A673 (cell line): Measurements from ENCODE around the gene OLA1. TPM values are rescaled to one million over a fixed set of nuclear protein-coding genes. Genes with fewer than 3 reads are reported as not detected.

ENCODE experiments used
- BruUV-seq: library from RNA; stranded (reverse); fragments of 400-500 nt; replicated peaks from 2 replicates; lab custom pipeline; 2021; lab: Mats Ljungman, UMichigan
- CTCF ChIA-PET: fragments of 300-600 bp; sonication (Branson Sonifier 250); formaldehyde crosslinking; loops from one replicate; lab custom pipeline; 2022; ENCODE audit warnings: antibody characterized with exemption; lab: Charles Lee
- POLR2A ChIA-PET: fragments of 300-600 bp; sonication (Branson Sonifier 250); formaldehyde crosslinking; loops from one replicate; lab custom pipeline; 2022; ENCODE audit warnings: antibody characterized with exemption; ENCODE audit not compliant: low non-redundant PET; lab: Charles Lee
- DNase-seq: peaks from one replicate; pipeline ENCODE4 v3.0.0-alpha.2; 2015; ENCODE audit warnings: low spot score
- H3K27ac ChIP-seq: fragments of 200-600 bp; sonication (generic); 2 replicates; pipeline ENCODE4 v1.5.1; 2016; ENCODE audit warnings: mixed run types, low read depth, mild to moderate bottlenecking, mixed read lengths, antibody characterized with exemption, low read length; ENCODE audit not compliant: poor library complexity, severe bottlenecking
- H3K27me3 ChIP-seq: fragments of 200-600 bp; sonication (generic); replicated peaks from 2 replicates; pipeline ENCODE4 v1.6.1; 2017; ENCODE audit warnings: mixed run types, low read depth, mild to moderate bottlenecking, mixed read lengths, antibody characterized with exemption, low read length; ENCODE audit not compliant: insufficient read depth, poor library complexity
- H3K36me3 ChIP-seq: fragments of 200-600 bp; sonication (generic); 2 replicates; pipeline ENCODE4 v1.6.1; 2016; ENCODE audit warnings: mixed run types, mild to moderate bottlenecking, mixed read lengths, antibody characterized with exemption, low read length; ENCODE audit not compliant: insufficient read depth, poor library complexity, severe bottlenecking
- H3K4me1 ChIP-seq: fragments of 200-600 bp; sonication (generic); 2 replicates; pipeline ENCODE4 v1.6.1; 2017; ENCODE audit warnings: mixed run types, mild to moderate bottlenecking, mixed read lengths, antibody characterized with exemption, low read length; ENCODE audit not compliant: insufficient read depth, poor library complexity, severe bottlenecking
- H3K4me3 ChIP-seq: fragments of 200-600 bp; sonication (generic); 2 replicates; pipeline ENCODE4 v1.5.1; 2016; ENCODE audit warnings: low read depth, mixed run types, mild to moderate bottlenecking, mixed read lengths, low read length; ENCODE audit not compliant: poor library complexity, severe bottlenecking
- H3K9me3 ChIP-seq: fragments of 200-600 bp; sonication (generic); 2 replicates; pipeline ENCODE4 v1.6.1; 2016; ENCODE audit warnings: mixed run types, low read depth, mild to moderate bottlenecking, mixed read lengths, antibody characterized with exemption, low read length; ENCODE audit not compliant: poor library complexity, severe bottlenecking
- EZH2 ChIP-seq: fragments of 200-600 bp; sonication (generic); IDR thresholded peaks from 2 replicates; pipeline ENCODE4 v1.6.1; 2017; ENCODE audit warnings: borderline replicate concordance, low read depth, mild to moderate bottlenecking, mixed read lengths, antibody characterized with exemption, low read length; ENCODE audit not compliant: poor library complexity, severe bottlenecking
- intact Hi-C: fragments of 100-400 bp; cut with micrococcal nuclease; formaldehyde crosslinking; loops from one replicate; pipeline ENCODE4 v1.10.0; 2022; ENCODE audit not compliant: unreplicated experiment
- total RNA-seq: library from RNA; stranded (reverse); gene quantifications from 2 replicates; pipeline ENCODE4 v1.2.3, GENCODE V29; 2021
- TF ChIP-seq, protein P1 (sequence below): fragments of 300-800, 200-600 bp; sonication (generic); conservative IDR thresholded peaks from 2 replicates; pipeline ENCODE4 v1.5.1; 2017; ENCODE audit warnings: low read depth, mild to moderate bottlenecking, antibody characterized with exemption, low read length, moderate library complexity, mixed read lengths

The OLA1 gene
- total RNA-seq, 1 experiment from 2014 or later: 174 TPM

DNA sequence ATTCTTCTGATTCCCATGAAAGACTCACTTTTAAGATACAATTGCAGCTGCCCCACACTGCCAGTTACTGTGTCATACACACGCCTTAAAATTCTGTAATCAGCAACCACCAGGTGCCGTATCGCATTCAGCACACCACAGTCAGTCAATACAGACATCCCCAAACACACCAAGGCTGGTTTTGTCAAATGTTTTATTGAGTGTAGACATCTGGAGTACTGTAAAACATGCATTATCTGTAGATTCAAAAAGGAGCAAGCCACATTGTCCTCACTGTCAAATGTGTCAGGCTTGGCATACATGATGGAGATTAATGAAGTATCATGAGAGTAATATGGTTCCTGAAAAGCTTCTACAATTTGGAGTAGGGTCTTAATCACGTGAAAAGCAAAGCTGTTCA lies 173.5 kb downstream of the OLA1 start:
- POLR2A ChIA-PET: no interaction called here
- Histone ChIP-seq H3K36me3 (no peaks in the 10 kb centered on the region), H3K4me1 (no peaks in the 10 kb centered on the region), H3K27me3 (no peaks in the 10 kb centered on the region), H3K27ac (no peak overlapping the region), H3K9me3 (no peaks in the 10 kb centered on the region), H3K4me3 (no peak overlapping the region)
- CTCF ChIA-PET: no interaction called here
- intact Hi-C loops: no loop called here
- TF ChIP-seq EZH2: no peak
- TF ChIP-seq, protein P1, sequence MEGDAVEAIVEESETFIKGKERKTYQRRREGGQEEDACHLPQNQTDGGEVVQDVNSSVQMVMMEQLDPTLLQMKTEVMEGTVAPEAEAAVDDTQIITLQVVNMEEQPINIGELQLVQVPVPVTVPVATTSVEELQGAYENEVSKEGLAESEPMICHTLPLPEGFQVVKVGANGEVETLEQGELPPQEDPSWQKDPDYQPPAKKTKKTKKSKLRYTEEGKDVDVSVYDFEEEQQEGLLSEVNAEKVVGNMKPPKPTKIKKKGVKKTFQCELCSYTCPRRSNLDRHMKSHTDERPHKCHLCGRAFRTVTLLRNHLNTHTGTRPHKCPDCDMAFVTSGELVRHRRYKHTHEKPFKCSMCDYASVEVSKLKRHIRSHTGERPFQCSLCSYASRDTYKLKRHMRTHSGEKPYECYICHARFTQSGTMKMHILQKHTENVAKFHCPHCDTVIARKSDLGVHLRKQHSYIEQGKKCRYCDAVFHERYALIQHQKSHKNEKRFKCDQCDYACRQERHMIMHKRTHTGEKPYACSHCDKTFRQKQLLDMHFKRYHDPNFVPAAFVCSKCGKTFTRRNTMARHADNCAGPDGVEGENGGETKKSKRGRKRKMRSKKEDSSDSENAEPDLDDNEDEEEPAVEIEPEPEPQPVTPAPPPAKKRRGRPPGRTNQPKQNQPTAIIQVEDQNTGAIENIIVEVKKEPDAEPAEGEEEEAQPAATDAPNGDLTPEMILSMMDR: no peak
- TSS peak; percentile 97 for BruUV-seq
- no peak for DNase-seq

DNA sequence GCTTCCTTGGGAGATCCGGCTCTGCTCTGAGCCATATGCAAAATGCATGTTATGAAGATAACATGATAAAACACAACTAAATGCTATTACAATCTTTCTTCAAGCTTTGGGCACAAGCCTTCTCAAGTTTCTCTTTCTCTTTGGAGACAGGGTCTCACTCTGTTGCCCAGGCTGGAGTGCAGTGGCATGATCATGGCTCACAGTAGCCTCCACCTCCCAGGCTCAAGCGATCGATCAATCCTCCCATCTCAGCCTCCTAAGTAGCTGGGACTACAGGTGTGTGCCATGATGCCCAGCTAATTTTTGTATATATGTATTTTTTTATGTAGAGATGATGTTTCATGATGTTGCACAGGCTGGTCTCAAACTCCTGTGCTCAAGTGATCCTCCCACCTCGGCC lies 175.5 kb downstream of the OLA1 start:
- TF ChIP-seq, protein P1: no peak
- no peak for TF ChIP-seq EZH2
- intact Hi-C loops: no loop called here
- no peak for DNase-seq
- Histone ChIP-seq H3K4me1 (no peaks in the 10 kb centered on the region), H3K9me3 (no peaks in the 10 kb centered on the region), H3K27ac (no peak overlapping the region), H3K27me3 (no peaks in the 10 kb centered on the region), H3K4me3 (no peak overlapping the region), H3K36me3 (no peaks in the 10 kb centered on the region)
- no TSS peak for BruUV-seq
- ChIA-PET CTCF (no interaction called here), POLR2A (no interaction called here)

DNA sequence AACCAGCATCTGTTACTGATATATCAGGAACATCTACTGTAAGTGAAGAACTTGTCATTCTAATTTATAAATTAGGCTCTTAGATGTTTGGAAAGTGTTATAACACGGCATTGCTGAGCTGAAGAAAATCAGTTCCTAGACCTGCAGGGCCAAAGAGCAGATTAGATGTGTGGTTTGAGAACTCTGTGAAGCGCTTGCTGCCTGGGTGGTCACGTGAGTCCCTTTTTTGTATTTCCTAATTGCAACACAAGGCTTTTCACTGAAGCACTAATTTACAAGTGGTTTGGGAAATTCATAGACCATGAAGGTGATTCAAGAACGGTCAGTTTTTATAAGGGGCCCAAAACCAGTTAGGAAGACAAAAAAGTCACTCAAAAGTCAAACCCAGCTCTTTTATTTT lies 176.3 kb downstream of the OLA1 start:
- no peak overlapping the region for H3K27ac ChIP-seq
- no peak for DNase-seq
- no peaks in the 10 kb centered on the region for H3K36me3 ChIP-seq
- no peaks in the 10 kb centered on the region for H3K9me3 ChIP-seq
- intact Hi-C loops: no loop called here
- CTCF ChIA-PET: no interaction called here
- TF ChIP-seq EZH2: no peak
- TF ChIP-seq, protein P1: no peak
- no peaks in the 10 kb centered on the region for H3K27me3 ChIP-seq
- H3K4me3 ChIP-seq: no peak overlapping the region
- H3K4me1 ChIP-seq: no peaks in the 10 kb centered on the region
- POLR2A ChIA-PET: no interaction called here
- BruUV-seq: no TSS peak
